Measurements from ENCODE around the gene RERE.

Gene RERE

GRCh38 chr1:8328271-8328670 is 489.2 kb downstream of the RERE start:
- H3K36me3 ChIP-seq (ENCODE audit: control insufficient read depth, insufficient read depth, low read length): no peaks in the 10 kb centered on the region
- no peaks in the 10 kb centered on the region for H3K9me3 ChIP-seq (ENCODE audit: control insufficient read depth, low read length)
- no peak overlapping the region for H3K4me3 ChIP-seq (ENCODE audit: extremely low read depth, insufficient read depth, low read length, poor library complexity, severe bottlenecking)
- 85 to 87% methylated on average over 15 to 16 of the region's 18 CpGs for WGBS, 2 experiments (ENCODE audit: insufficient coverage in 2 of 2)
- no peaks in the 10 kb centered on the region for H3K4me1 ChIP-seq (ENCODE audit: control insufficient read depth, insufficient read depth, low read length, poor library complexity, severe bottlenecking)
- H3K27ac ChIP-seq (ENCODE audit: low read depth, low read length, severe bottlenecking): no peak overlapping the region

- Histone ChIP-seq H3K4me1 (ENCODE audit: control insufficient read depth, insufficient read depth, low read length, poor library complexity, severe bottlenecking) (no peaks in the 10 kb centered on the region), H3K9me3 (ENCODE audit: control insufficient read depth, low read length) (no peaks in the 10 kb centered on the region), H3K27ac (ENCODE audit: low read depth, low read length, severe bottlenecking) (no peak overlapping the region), H3K4me3 (ENCODE audit: extremely low read depth, insufficient read depth, low read length, poor library complexity, severe bottlenecking) (no peak overlapping the region), H3K36me3 (ENCODE audit: control insufficient read depth, insufficient read depth, low read length) (no peaks in the 10 kb centered on the region)
- WGBS, 2 experiments (ENCODE audit: insufficient coverage in 2 of 2): 94 to 96% methylated on average over 8 to 13 of the region's 13 CpGs
These were observed 491.2 kb downstream of the RERE start for GRCh38 chr1:8326265-8326664.

GRCh38 chr1:8325771-8326170 is 491.7 kb downstream of the RERE start:
- Histone ChIP-seq H3K27ac (ENCODE audit: low read depth, low read length, severe bottlenecking) (no peak overlapping the region), H3K9me3 (ENCODE audit: control insufficient read depth, low read length) (no peaks in the 10 kb centered on the region), H3K4me3 (ENCODE audit: extremely low read depth, insufficient read depth, low read length, poor library complexity, severe bottlenecking) (no peak overlapping the region), H3K36me3 (ENCODE audit: control insufficient read depth, insufficient read depth, low read length) (no peaks in the 10 kb centered on the region), H3K4me1 (ENCODE audit: control insufficient read depth, insufficient read depth, low read length, poor library complexity, severe bottlenecking) (no peaks in the 10 kb centered on the region)
- 94 to 97% methylated on average over 15 to 18 of the region's 21 CpGs for WGBS, 2 experiments (ENCODE audit: insufficient coverage in 2 of 2)

GRCh38 chr1:8324176-8324810 is 493.1 kb downstream of the RERE start:
- no peaks in the 10 kb centered on the region for H3K36me3 ChIP-seq (ENCODE audit: control insufficient read depth, insufficient read depth, low read length)
- no peak overlapping the region for H3K27ac ChIP-seq (ENCODE audit: low read depth, low read length, severe bottlenecking)
- no peaks in the 10 kb centered on the region for H3K9me3 ChIP-seq (ENCODE audit: control insufficient read depth, low read length)
- H3K4me3 ChIP-seq (ENCODE audit: extremely low read depth, insufficient read depth, low read length, poor library complexity, severe bottlenecking): no peak overlapping the region
- WGBS, 2 experiments (ENCODE audit: insufficient coverage in 2 of 2): 92 to 94% methylated on average over 29 to 30 of the region's 32 CpGs
- H3K4me1 ChIP-seq (ENCODE audit: control insufficient read depth, insufficient read depth, low read length, poor library complexity, severe bottlenecking): no peaks in the 10 kb centered on the region

GRCh38 chr1:8323706-8324105 is 493.7 kb downstream of the RERE start:
- 80 to 82% methylated on average over 5 to 8 of the region's 11 CpGs for WGBS, 2 experiments (ENCODE audit: insufficient coverage in 2 of 2)
- Histone ChIP-seq H3K27ac (ENCODE audit: low read depth, low read length, severe bottlenecking) (no peak overlapping the region), H3K4me1 (ENCODE audit: control insufficient read depth, insufficient read depth, low read length, poor library complexity, severe bottlenecking) (no peaks in the 10 kb centered on the region), H3K9me3 (ENCODE audit: control insufficient read depth, low read length) (no peaks in the 10 kb centered on the region), H3K4me3 (ENCODE audit: extremely low read depth, insufficient read depth, low read length, poor library complexity, severe bottlenecking) (no peak overlapping the region), H3K36me3 (ENCODE audit: control insufficient read depth, insufficient read depth, low read length) (no peaks in the 10 kb centered on the region)

- Histone ChIP-seq H3K27ac (ENCODE audit: low read depth, low read length, severe bottlenecking) (no peak overlapping the region), H3K4me3 (ENCODE audit: extremely low read depth, insufficient read depth, low read length, poor library complexity, severe bottlenecking) (no peak overlapping the region), H3K36me3 (ENCODE audit: control insufficient read depth, insufficient read depth, low read length) (no peaks in the 10 kb centered on the region), H3K4me1 (ENCODE audit: control insufficient read depth, insufficient read depth, low read length, poor library complexity, severe bottlenecking) (no peaks in the 10 kb centered on the region), H3K9me3 (ENCODE audit: control insufficient read depth, low read length) (no peaks in the 10 kb centered on the region)
- 86 to 100% methylated on average over 2 to 3 of the region's 3 CpGs for WGBS, 2 experiments (ENCODE audit: insufficient coverage in 2 of 2)
These were observed 495.8 kb downstream of the RERE start for GRCh38 chr1:8321612-8322011.

GRCh38 chr1:8318436-8318835 is 499.0 kb downstream of the RERE start:
- Histone ChIP-seq H3K4me3 (ENCODE audit: extremely low read depth, insufficient read depth, low read length, poor library complexity, severe bottlenecking) (peak overlapping the region; percentile 28), H3K27ac (ENCODE audit: low read depth, low read length, severe bottlenecking) (no peak overlapping the region), H3K4me1 (ENCODE audit: control insufficient read depth, insufficient read depth, low read length, poor library complexity, severe bottlenecking) (peaks cover 11% of the 10 kb centered on the region), H3K9me3 (ENCODE audit: control insufficient read depth, low read length) (no peaks in the 10 kb centered on the region), H3K36me3 (ENCODE audit: control insufficient read depth, insufficient read depth, low read length) (no peaks in the 10 kb centered on the region)
- WGBS, 2 experiments (ENCODE audit: insufficient coverage in 2 of 2): 31 to 42% methylated on average over 7 to 16 of the region's 18 CpGs

- peaks cover 11% of the 10 kb centered on the region for H3K4me1 ChIP-seq (ENCODE audit: control insufficient read depth, insufficient read depth, low read length, poor library complexity, severe bottlenecking)
- no peaks in the 10 kb centered on the region for H3K36me3 ChIP-seq (ENCODE audit: control insufficient read depth, insufficient read depth, low read length)
- H3K27ac ChIP-seq (ENCODE audit: low read depth, low read length, severe bottlenecking): no peak within 1 kb of the TSS
- WGBS, 2 experiments (ENCODE audit: insufficient coverage in 2 of 2): 15 to 17% methylated on average over 64 to 67 of the region's 75 CpGs
- peak within 1 kb of the TSS; percentile 28 for H3K4me3 ChIP-seq (ENCODE audit: extremely low read depth, insufficient read depth, low read length, poor library complexity, severe bottlenecking)
- H3K9me3 ChIP-seq (ENCODE audit: control insufficient read depth, low read length): no peaks in the 10 kb centered on the region
These were observed 499.6 kb downstream of the RERE start, which contains the start of gene SLC45A1 for GRCh38 chr1:8317647-8318381. TSS of gene SLC45A1 (plus strand) at chr1:8318114. CDS start at chr1:8324330, 6,216 bp downstream.

- 81 to 83% methylated on average over 13 to 14 of the region's 14 CpGs for WGBS, 2 experiments (ENCODE audit: insufficient coverage in 2 of 2)
- H3K4me3 ChIP-seq (ENCODE audit: extremely low read depth, insufficient read depth, low read length, poor library complexity, severe bottlenecking): no peak overlapping the region
- no peak overlapping the region for H3K27ac ChIP-seq (ENCODE audit: low read depth, low read length, severe bottlenecking)
- peaks cover 11% of the 10 kb centered on the region for H3K4me1 ChIP-seq (ENCODE audit: control insufficient read depth, insufficient read depth, low read length, poor library complexity, severe bottlenecking)
- H3K9me3 ChIP-seq (ENCODE audit: control insufficient read depth, low read length): peaks cover 5% of the 10 kb centered on the region
- H3K36me3 ChIP-seq (ENCODE audit: control insufficient read depth, insufficient read depth, low read length): no peaks in the 10 kb centered on the region
These were observed 501.6 kb downstream of the RERE start for GRCh38 chr1:8315573-8316475.

GRCh38 chr1:8314346-8315280 is 502.8 kb downstream of the RERE start:
- H3K36me3 ChIP-seq (ENCODE audit: control insufficient read depth, insufficient read depth, low read length): no peaks in the 10 kb centered on the region
- H3K27ac ChIP-seq (ENCODE audit: low read depth, low read length, severe bottlenecking): no peak overlapping the region
- peaks cover 11% of the 10 kb centered on the region for H3K4me1 ChIP-seq (ENCODE audit: control insufficient read depth, insufficient read depth, low read length, poor library complexity, severe bottlenecking)
- 27 to 42% methylated on average over 11 to 20 of the region's 21 CpGs for WGBS, 2 experiments (ENCODE audit: insufficient coverage in 2 of 2)
- H3K9me3 ChIP-seq (ENCODE audit: control insufficient read depth, low read length): peaks cover 5% of the 10 kb centered on the region
- H3K4me3 ChIP-seq (ENCODE audit: extremely low read depth, insufficient read depth, low read length, poor library complexity, severe bottlenecking): no peak overlapping the region
